OCI-LY3 (cell line): ENCODE results near the gene SH3RF3.

Experiments used
- EZH2phosphoT487 ChIP-seq: fragments of 200-600 bp; shearing (Covaris generic); IDR thresholded peaks from 2 replicates; pipeline ENCODE4 v1.6.1; 2018; ENCODE audit warnings: antibody characterized with exemption, mixed run types, low read depth
- TF ChIP-seq, protein P1 (sequence below): fragments of 200-600, 300-600 bp; sonication (generic); IDR thresholded peaks from 2 replicates; pipeline ENCODE4 v1.5.1; 2014; ENCODE audit warnings: antibody characterized with exemption, low read length, low read depth

DNA sequence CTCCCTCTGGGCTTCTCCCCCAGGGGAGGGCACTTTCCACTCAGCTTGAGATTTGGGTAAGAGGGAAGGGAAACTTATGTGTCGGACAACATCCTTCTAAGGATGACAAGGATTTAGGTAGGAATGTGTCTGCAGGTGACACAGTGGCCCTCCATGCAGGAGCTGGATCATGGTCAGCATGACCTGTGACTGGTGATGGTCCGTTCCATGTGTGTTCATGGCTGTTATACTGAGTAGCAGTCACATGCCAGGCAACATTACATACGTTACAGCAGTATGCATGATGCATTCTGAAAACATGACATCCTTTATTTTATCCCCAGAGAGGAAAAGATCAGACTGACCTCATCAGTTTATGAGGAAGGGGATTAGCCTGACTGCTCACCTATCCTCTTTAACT lies 292.6 kb downstream of the SH3RF3 start:
- TF ChIP-seq, protein P1, sequence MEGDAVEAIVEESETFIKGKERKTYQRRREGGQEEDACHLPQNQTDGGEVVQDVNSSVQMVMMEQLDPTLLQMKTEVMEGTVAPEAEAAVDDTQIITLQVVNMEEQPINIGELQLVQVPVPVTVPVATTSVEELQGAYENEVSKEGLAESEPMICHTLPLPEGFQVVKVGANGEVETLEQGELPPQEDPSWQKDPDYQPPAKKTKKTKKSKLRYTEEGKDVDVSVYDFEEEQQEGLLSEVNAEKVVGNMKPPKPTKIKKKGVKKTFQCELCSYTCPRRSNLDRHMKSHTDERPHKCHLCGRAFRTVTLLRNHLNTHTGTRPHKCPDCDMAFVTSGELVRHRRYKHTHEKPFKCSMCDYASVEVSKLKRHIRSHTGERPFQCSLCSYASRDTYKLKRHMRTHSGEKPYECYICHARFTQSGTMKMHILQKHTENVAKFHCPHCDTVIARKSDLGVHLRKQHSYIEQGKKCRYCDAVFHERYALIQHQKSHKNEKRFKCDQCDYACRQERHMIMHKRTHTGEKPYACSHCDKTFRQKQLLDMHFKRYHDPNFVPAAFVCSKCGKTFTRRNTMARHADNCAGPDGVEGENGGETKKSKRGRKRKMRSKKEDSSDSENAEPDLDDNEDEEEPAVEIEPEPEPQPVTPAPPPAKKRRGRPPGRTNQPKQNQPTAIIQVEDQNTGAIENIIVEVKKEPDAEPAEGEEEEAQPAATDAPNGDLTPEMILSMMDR, result no peak
- no peak for TF ChIP-seq EZH2phosphoT487
